Measurements from ENCODE around the gene TMEM161A.
"Not testable (repeated sequence)": the region's sequence is repeated elsewhere in the genome, so short reads cannot be mapped to it uniquely, and the experiment has no call there.

Gene TMEM161A

DNA sequence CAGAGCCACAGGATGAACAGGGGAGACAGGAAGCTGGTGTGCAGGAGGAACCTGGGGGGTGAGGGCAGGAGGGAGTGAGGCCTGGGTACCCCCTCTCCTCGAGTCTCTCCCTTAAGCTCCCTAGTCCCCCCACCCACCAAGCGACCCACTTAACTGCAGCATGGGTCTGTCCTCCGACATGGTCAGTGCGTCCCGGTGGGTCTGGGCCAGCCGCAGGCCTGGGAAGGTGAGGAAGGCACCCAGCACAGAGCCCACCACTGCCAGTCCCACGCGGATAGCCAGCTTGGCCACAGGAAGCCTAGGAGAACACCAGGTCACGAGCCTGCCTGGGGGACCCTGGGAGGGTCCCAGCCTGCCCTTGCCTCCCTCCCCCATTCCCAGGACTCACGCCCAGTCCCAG is 16.9 kb downstream of the TMEM161A start:
- no peak for DNase-seq (ENCODE audit: low spot score)

DNA sequence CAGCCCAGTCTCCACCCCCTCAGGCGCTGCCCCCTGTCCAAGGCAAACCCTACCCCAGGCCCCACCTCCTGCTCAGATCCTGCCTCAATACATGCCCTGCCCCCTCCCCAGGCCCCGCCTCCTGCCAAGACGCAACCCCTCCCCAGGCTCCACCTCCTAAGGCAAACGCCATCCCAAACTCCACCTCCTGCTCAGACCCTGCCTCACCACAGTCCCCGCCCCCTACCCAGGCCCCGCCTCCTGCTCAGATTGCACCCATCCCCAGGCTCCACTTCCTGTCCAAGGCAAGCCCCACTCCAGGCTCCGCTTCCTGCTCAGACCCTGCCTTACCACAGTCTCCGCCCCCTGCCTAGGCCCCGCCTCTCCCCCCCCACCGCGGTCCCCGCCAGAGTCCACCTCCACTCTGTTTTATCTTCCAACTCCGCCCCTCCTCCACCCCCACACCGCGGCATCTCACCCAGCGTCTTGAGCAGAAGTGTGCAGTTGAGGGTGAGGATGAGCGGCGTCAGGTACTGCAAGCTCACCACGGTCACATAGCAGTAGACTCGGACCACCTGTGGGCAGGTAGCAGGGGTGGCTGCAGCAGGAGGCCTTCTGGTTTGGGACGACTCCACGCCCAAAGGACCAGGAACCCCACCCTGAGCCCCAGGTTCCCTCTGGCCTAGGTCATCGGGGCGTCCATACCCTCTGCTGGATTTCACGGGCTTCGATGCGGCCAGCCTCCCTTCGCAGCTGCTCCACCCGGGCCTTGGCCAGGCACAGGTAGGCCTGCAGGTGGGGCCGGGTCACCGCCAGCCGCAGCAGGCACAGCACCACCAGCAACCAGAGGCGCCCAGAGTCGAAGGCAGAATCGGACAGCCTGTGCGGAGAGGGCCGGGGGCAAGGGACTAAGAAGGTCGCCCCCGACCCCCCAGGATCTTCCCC is 17.7 kb downstream of the TMEM161A start:
- no peak for DNase-seq (ENCODE audit: low spot score)

DNA sequence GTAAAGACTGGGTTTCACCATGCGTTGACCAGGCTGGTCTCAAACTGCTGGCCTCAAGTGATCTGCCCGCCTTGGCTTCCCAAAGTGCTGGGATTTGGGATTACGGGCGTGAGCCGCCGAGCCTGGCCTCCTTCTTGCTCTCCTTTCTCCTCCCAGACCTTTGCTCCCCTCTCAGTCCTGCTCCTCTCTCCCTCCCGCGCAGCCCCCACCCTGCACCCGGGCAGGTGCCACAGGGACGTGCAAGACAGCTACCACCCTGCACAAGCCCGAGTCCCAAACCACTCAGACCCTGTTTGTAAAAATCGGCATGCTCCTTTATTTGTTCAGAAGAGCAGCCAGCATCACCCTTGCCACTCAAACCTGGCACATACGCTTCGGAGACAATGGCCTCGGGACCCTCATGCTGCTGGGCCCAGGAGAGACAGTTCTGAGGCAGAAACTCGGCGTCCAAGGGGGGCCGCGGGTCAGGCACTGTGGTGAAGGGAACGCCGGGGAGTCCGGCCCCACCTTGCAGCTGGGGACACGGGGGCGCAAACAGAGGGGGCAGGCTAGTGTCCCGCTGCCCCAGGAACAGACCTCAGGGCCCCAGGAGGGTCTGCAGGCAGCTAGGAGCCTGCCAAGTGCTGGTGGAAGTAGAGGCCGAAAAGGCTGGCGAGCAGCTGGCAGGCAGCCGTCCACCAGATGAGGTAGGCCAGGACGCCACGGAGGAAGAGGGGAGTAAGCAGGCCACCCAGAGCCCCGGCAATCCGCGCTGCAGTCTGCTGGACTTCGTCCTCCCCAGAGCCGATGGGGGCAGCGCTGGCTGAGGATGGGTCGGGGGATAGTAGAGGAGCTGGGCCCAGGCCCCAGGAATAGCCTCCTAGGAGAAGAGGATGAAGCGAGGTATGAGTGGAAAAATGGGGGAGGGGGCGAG is 18.7 kb downstream of the TMEM161A start:
- no peak for DNase-seq (ENCODE audit: low spot score)

DNA sequence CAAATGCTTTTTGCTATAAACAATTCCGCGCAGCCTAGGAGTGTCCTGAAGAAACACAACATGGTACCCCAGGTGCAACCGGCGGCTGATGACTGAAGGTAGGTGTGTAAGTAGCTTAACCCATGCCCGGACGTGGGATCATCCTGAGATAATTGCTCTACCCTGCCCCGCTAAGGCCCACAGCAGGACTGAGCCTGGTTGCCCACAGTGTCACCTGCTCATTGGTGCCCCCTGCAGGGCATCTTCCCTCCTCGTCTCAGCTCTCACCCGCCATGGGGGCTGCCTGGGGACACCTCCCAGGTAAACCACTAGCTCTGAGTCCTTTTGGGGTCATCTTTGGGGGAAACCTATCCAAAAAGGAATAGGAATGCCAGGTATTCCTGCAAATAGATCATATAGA is 22.3 kb downstream of the TMEM161A start:
- DNase-seq (ENCODE audit: low spot score) = no peak

DNA sequence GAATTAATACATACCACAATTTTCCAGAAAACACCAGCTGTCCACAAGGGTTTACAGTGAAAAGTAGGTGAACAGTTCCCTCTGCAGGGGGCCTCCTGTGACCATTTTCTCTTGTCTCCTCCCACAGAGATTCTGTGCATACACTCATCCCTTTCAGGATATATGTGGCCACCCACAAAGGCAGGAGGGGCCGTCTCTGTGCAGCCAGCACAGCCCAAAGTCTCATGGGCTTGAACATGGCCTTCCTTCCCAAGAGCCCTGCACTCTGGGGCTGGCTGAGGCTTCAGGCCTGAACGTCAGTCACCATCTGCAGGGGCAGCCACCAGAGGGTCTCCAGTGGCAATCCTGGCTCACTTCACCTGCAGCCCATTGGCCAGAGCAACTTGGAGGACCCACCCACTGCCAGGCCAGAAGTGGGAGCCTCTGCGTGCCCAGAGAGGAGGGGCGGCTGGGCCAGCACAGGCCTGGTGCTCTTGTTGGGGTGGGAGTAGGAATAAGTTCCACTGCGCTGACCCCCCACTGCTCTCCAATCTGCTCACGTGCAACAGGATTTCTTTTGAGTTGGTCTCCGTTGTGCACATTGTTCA is 25.1 kb downstream of the TMEM161A start:
- DNase-seq (ENCODE audit: low spot score) = no peak

DNA sequence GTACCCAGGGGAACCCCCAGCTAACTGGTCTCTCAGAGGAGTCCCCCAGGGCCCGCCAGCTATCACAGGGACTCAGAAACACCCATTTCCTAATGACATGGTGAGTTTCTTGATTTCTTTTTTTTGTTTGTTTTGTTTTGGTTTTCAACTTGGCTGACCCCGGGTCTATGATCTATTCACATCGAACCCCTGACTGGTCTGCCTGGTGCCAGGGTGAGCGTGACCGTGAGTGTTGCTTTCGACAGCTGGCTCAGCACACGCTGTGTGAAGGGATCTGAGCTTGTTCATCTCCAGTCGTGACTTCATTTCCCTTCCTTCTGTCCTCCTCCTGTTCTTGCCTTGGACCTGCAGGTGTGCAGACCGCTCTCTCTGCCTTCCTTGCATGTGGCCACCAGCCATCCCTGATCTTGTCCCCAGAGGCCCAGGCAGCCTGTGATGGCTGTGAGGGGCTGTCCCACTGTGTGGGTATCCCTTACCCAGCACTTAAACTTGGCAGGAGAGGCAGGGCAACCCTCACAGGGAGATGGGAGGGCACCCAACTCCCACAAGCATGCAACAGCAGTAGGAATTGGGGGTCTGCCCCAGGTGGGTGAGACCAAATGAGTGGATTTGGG is 26.2 kb downstream of the TMEM161A start:
- DNase-seq (ENCODE audit: low spot score) = no peak

DNA sequence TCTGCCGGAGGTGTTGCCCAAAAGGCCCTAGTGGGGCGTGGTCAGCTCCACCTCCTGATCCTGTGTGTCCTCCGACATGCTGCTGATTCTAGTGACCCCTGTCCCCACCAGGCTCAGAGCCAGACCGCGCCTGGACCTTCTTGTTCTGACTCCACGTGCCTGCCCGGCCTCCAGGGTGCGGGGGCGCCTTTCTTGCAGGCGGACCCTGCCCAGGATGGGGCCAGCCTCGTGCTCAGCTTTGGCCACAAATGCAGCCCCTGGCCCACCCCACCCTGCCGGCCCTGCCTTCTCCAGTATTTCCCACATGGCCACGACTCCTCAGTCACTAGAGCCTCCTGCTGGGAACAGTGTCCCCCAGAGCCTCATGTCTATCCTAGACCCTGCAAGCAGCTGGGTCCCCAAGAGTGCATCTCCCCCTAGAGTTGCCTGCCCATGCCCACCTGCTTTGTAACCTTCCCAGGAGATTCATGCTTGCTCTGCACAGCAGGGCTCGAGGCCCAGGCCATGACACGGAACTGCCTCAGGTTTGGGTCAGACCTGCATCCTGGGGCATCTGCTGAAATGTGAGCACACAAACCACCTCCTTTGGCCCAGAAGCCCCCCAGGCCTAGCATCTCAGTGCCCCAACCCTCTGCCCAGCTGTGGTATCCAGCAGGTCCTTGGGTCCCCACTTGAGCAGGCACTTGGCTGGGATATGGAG is 27.0 kb downstream of the TMEM161A start:
- no peak for DNase-seq (ENCODE audit: low spot score)

DNA sequence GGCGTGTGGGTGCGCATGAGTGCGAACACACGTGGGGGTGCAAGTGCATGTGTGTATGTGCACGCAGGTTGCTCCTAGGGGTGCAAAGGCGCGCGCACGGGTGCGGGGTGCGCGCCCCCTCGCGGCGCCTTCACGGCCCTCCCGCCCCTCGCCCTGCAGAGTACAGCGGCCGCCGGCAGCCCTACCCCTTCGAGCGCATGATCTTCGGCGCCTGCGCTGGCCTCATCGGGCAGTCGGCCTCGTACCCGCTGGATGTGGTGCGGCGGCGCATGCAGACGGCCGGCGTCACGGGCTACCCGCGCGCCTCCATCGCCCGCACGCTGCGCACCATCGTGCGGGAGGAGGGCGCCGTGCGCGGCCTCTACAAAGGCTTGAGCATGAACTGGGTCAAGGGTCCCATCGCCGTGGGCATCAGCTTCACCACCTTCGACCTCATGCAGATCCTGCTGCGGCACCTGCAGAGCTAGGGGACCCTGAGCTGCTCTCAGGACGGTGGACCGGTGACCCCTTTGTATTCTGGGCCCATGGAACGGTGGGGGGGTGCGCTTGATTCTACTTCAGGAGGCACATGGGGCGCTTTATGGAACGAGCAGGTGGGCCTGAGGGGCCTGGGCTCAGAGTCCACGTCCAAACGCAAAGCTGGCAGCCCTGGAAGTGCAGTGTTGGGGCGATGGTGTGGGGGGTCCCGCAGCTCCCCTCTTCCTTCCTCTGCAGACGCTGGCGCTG is 27.7 kb downstream of the TMEM161A start:
- peak; percentile 19 for DNase-seq (ENCODE audit: low spot score)

DNA sequence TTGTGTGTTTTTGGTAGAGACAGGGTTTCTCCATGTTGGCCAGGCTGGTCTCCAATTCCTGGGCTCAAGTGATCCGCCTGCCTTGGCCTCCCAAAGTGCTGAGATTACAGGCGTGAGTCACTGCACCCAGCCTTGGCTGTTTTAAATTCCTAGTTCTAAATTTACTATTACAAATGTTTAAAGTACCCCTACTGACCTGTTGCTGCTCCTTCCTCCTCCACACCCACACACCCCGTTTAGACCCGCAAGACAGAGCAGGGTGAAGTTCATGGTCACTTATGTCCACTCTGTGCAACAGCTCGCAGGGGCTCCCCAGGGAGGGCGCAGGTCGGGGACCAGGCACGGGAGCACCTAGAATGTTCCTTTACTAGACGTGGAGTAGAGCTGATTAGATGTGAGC is 28.7 kb downstream of the TMEM161A start:
- no peak for DNase-seq (ENCODE audit: low spot score)

DNA sequence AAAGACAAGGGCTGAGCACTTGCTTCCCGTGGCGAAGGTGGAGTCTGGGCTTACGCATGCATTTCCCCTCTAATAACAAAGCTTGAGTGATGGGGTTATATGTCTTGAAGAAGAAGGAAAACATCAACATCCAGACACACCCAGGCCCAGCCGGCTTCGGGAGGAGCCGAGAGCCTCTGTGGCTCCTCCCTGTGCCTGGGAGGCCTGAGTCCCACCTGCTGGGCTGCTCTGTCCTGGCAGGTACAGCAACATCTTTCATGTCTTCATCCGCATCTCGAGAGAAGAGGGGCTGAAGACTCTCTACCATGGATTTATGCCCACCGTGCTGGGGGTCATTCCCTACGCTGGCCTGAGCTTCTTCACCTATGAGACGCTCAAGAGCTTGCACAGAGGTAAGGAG is 30.6 kb downstream of the TMEM161A start:
- DNase-seq (ENCODE audit: low spot score) = no peak

DNA sequence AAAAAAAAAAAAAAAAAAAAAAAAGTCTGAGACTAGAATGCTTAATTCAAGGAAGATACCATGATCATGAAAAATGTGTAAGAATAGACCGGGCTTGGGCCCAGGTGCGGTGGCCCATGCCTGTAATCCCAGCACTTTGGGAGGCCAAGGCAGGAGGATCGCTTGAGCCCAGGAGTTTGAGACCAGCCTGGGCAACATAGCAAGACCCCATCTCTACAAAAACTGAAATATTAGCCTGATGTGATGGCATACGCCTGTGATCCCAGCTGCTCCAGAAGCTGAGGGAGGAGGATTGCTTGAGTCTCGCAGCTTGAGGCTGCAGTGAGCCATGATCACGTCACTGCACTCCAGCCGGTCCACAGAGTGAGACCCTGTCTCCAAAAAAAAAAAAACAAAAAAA is 31.3 kb downstream of the TMEM161A start:
- DNase-seq (ENCODE audit: low spot score) = not testable (repeated sequence)

DNA sequence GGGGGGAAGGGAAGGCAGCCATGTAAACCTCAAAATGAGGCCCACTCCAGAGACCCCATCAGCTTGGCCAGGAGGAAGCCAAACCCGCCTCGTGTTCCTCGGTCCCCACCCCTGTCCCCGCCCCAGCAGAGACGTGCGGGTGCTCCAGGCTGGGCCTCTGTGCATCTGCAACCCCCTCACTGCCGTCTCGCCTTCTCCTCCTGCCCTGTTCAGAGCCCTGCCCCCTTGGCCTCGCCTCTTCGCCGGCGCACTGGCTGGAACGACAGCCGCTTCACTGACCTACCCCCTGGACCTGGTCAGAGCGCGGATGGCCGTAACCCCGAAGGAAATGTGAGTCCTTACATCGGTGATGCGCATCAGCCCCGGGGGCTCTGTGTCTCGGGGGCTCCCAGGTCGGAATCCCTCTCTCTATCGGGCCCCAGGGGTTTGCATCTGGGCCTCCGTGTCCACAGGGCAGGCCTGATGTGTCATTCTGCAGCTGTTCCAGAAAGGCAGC is 32.2 kb downstream of the TMEM161A start:
- DNase-seq (ENCODE audit: low spot score) = no peak

DNA sequence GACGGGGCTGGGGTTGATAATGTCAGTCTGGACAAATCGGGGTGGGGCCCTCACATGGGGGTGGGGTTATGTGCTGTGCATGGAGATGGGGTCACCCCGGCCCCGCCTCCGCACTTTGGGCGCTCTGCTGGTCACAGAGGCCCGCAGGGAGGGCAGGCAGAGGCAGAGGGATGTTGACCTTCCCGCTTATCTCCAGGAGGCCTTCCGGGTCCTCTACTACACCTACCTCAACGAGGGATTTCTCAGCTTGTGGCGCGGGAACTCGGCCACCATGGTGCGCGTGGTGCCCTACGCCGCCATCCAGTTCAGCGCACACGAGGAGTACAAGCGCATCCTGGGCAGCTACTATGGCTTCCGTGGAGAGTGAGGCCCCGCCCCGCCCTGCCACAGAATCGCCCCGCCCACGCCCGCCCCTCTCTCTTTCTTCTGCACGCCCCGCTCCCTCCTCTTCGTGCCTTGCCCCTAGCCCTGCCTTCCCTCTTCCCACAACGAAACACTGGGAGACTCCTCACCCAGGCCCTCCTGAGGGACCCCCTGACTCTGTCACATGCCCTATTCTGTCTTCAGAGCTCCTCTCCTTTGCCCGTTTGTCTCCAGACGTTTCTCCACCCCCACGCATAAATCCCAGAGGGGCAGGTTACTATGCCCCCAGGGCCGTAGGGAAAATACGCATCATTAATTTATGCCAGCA is 32.8 kb downstream of the TMEM161A start:
- DNase-seq (ENCODE audit: low spot score) = no peak

DNA sequence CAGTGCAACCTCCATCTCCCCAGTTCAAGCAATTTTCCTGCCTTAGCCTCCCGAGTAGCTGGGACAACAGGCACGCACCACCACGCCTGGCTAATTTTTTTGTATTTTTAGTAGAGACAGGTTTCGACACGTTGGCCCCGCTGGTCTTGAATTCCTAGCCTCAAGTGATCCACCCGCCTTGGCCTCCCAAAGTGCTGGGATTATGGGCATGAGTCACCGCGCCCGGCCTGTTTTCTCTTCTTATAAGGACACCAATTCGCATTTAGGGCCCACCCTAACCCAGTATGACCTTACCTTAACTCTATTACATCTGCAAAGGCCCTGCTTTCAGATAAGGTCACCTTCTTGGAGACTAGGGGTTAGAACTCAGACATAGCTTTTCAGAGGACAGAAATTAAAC is 35.1 kb downstream of the TMEM161A start:
- DNase-seq (ENCODE audit: low spot score) = no peak

DNA sequence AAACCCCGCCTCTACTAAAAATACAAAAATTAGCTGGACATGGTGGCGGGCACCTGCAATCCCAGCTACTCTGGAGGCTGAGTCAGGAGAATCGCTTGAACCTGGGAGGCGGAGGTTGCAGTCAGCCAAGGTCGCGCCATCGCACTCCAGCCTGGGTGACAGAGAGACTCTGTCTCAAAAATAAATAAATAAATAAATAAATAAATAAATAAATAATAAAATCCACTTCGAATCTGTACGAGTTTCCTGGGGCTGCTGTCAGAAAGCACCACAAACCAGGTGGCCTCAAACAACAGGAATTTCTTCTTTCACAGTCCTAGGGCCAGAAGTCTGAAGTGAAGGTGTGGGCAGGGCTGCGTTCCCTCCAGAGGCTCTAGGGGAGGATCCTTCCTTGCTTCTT is 35.7 kb downstream of the TMEM161A start:
- DNase-seq (ENCODE audit: low spot score) = not testable (repeated sequence)

DNA sequence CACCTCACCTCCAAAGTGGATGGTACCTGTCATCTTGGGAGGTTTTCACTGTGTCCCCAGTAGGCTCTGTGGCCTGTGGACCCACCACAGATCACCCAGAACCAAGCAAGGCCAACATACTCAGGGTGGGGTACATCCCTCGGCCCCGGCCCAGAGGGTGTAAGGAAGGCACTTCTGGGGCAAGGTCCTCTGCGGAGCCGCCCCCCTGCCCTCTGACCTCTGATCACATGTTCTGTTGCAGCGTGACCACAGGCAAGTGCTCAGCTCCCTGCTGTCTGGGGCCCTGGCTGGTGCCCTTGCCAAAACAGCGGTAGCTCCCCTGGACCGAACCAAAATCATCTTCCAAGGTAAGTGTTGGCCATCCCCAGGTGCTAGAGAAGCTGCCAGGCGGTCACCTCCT is 36.7 kb downstream of the TMEM161A start:
- DNase-seq (ENCODE audit: low spot score) = no peak

DNA sequence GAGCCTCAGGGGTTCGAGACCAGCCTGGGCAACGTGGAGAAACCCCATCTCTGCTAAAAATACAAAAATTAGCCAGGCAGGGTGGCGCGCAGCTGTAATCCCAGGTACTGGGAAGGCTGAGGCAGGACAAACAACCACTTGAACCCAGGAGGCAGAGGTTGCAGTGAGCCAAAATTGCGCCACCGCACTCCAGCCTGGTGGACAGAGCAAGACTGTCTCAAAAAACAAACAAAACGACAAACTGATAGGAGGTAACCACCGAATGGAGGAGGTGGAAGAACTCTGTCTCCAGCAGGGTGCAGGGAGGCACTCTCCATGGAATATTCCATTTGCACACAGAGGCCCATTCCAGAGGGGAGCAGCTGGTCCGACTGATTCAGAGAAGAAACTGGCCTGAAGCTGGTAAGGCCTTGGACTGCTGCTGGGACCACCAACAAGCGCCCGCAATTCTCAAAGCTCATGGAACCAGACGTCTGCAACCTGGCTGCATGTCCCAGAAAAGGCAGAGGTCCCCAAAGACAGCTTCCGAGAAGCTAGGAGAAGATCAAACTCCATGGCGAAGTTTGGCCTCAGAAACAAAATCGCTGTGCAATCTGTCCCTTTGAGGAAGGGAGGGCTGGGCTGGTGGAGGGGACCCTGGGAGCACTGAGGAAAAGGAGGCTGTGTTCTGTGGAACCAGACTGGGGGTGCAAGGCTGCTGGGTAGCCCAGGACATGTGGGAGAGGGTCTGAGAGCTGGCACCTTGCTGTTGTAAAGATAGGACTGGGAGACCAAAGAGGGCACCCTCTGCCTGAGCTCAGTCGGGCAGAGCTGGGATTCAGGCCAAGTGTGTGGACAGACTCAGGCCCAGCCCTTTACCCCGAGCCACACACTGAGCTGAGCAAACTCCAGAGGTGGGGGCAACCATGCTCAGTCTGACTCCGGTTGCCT is 39.3 kb downstream of the TMEM161A start:
- DNase-seq (ENCODE audit: low spot score) = no peak

DNA sequence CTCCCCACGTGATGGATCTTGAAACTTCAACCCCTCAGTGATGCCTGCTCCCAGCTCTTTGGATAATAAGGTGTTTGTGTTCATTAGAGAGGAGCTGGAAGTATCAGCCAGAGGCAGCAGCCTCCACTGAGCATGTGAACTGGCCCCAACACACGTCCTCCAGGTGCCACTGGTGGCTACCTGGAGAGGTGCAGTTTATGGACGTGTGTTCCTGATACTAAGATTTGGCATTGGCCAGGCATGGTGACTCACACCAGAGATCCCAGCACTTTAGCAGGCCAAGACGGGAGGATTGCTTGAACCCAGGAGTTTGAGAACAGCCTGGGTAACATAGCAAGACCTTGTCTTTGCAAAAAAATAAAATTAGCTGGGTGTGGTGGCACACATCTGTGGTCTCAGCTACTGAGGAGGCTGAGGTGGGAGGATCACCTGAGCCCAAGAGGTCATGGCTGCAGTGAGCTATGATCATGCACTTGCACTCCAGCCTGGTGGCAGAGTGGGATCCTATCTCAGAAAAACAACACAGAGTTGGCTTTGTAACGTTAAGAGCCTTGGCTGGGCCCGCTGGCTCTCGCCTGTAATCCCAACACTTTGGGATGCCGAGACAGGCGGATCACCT is 40.1 kb downstream of the TMEM161A start:
- DNase-seq (ENCODE audit: low spot score) = no peak

All from putamen (tissue), 1 donor.